NOMO-1 (cell line): ENCODE data around the gene FAM222B.

ENCODE experiments used
- DNase-seq, 2 experiments: peaks; one replicate each; lab custom pipeline; 2025; ENCODE audit not compliant: unreplicated experiment in 2 of 2; lab: John Stamatoyannopoulos, UW

FAM222B gene

GRCh38 chr17:28717578-28718332 is 124.8 kb downstream of the FAM222B start, which contains the start of gene RAB34:
Gene RAB34 (minus strand): TSS chr17:28717868. CDS start chr17:28717266, 602 bp downstream.
- DNase-seq = peak; percentile 19 to 35

- no peak for DNase-seq
Measured at GRCh38 chr17:28716740-28717577, 125.6 kb downstream of the FAM222B start.

- no peak for DNase-seq
Measured at GRCh38 chr17:28715217-28715616, 127.4 kb downstream of the FAM222B start.

GRCh38 chr17:28714281-28714680 is 128.3 kb downstream of the FAM222B start:
- DNase-seq = no peak

GRCh38 chr17:28712705-28713415 is 129.7 kb downstream of the FAM222B start:
- no peak for DNase-seq

GRCh38 chr17:28712032-28712704 is 130.4 kb downstream of the FAM222B start:
- DNase-seq = peak; percentile 61 to 72

- peak; percentile 22 to 40 for DNase-seq
Measured at GRCh38 chr17:28711723-28712031, 130.9 kb downstream of the FAM222B start, which contains the start of gene PROCA1. Gene PROCA1 (minus strand): TSS chr17:28711888. CDS start chr17:28711660, 228 bp downstream.

DNA sequence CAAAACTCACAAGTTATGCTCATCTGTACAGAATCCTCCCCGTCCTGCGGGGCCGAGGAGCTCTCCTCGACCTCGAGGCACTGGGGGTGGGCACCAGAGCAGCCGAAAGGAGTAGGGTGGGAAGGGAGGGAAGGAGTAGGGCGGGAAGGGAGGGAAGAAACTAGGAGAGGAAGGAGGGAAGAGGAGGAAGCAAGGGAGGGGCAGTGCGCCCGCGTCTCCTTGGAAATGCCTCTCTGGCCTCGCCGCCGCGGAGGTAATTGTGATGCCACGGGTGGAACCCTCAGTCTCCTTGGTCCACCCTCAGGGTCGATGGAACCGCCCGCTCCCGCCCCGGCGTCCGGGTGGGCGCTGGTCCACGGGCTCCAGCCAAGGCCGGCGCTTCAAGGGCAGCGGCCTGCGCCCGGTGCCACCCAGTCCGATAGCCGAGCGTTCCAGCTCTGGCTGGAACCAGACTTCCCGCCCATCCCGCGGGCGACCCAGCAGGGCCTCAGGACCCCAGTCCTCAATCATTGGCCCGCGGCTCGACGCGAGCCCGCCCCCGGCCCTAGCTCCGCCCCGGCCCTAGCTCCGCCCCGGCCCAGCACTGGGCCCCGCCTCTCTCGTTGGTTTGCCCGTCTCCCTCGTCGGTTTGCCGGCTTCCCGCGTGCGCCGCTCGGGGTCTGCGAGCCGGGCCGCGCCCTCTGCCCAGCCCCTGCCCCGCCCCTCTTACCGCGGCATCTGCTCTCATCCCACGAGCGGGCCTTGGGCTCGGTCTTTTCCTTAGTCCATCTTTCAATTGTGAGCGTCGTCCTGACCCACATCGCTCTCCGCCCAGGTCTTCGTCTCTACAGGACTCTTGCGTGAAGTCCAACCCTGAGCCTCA is 131.5 kb downstream of the FAM222B start:
- peak; percentile 80 to 92 for DNase-seq

GRCh38 chr17:28707339-28707720 is 135.3 kb downstream of the FAM222B start:
- no peak for DNase-seq

- no peak for DNase-seq
Measured at GRCh38 chr17:28706471-28707338, 135.9 kb downstream of the FAM222B start.
